ENCODE results near the gene MAN2A2.

GRCh38 chr15:90949979-90950675 is 47.0 kb downstream of the MAN2A2 start:
- TF ChIP-seq, protein P1, sequence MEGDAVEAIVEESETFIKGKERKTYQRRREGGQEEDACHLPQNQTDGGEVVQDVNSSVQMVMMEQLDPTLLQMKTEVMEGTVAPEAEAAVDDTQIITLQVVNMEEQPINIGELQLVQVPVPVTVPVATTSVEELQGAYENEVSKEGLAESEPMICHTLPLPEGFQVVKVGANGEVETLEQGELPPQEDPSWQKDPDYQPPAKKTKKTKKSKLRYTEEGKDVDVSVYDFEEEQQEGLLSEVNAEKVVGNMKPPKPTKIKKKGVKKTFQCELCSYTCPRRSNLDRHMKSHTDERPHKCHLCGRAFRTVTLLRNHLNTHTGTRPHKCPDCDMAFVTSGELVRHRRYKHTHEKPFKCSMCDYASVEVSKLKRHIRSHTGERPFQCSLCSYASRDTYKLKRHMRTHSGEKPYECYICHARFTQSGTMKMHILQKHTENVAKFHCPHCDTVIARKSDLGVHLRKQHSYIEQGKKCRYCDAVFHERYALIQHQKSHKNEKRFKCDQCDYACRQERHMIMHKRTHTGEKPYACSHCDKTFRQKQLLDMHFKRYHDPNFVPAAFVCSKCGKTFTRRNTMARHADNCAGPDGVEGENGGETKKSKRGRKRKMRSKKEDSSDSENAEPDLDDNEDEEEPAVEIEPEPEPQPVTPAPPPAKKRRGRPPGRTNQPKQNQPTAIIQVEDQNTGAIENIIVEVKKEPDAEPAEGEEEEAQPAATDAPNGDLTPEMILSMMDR (IDR thresholded peaks at IDR 0.05), result no peak
- TF ChIP-seq EP300 (IDR thresholded peaks at IDR 0.05), result no peak

Measured in esophagus muscularis mucosa (tissue), 3 donors.